ENCODE data around the gene OTUD6A.
"Not testable (repeated sequence)": the region's sequence is repeated elsewhere in the genome, so short reads cannot be mapped to it uniquely, and the experiment has no call there.

Gene OTUD6A

GRCh38 chrX:70049406-70049805 lies 12.9 kb upstream of the OTUD6A start:
- DNase-seq = no peak

- DNase-seq = peak; percentile 3 to 55
Observed at GRCh38 chrX:70049925-70050324, 12.3 kb upstream of the OTUD6A start, which contains the start of gene AWAT2. TSS of gene AWAT2 (minus strand) at chrX:70049938. CDS start at chrX:70049932, 6 bp downstream.

DNA sequence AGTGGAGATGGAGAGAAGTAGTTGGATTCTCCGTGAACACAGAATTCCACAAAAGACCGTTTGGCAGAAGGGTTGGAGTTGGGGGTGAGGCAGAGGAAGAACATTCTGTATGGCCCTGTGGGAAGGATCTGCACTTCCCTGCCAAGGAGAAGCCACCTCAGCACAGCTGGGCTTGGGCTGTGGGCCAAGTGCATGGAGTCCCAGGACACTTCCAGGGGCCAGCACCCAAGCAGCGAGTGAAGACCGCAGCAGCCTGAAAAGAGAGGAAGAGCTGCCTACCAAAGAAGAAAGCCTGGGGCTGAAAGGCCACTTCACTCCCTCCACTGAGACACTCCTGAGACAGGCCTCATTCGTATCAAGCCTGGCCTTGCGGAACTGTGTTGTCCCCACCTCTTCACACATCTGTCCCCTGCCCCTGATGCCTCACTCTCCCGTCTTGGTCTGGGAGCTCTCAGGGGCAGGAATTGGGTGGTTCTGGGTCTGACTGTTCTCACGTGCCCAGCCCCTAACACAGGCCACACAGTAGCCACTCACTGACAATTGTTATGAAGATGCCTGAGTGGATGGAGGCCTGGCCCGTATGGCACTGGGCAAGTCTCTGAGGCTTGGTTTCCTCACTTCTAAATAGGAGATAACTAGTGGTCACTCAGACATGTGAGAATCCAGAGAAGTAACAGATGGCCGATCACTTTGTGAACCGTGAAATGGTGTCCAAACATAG lies 9.2 kb upstream of the OTUD6A start:
- no peak for DNase-seq

GRCh38 chrX:70054391-70054790 lies 7.9 kb upstream of the OTUD6A start:
- DNase-seq = no peak

- DNase-seq = no peak
Observed at GRCh38 chrX:70062961-70063550, 799 bp downstream of the OTUD6A start.

- DNase-seq = no peak
Observed at GRCh38 chrX:70066646-70067045, 4.4 kb downstream of the OTUD6A start.

- DNase-seq = no peak
Observed at GRCh38 chrX:70079297-70079696, 17.0 kb downstream of the OTUD6A start.

- no peak for DNase-seq
Observed at GRCh38 chrX:70079870-70080269, 17.6 kb downstream of the OTUD6A start.

DNA sequence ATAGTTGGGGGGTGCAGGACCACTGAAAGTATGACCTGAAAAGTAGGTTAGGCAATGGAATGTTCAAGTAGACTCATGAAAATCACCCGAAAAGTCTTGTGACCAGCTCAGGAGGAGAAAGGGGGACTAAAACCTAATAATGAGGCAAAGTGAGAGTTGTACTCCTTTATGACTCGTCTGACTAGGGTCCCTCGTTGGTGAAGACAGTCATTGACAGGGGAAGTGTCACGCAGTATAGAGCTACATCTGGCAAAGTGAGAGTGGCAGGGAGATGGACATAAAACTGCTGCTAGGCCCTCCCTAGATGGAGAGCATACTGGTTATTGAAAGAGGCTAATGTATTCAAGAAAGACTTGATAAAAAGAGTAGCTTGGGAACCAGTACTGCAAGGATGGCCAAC lies 20.5 kb downstream of the OTUD6A start:
- no peak for DNase-seq

DNA sequence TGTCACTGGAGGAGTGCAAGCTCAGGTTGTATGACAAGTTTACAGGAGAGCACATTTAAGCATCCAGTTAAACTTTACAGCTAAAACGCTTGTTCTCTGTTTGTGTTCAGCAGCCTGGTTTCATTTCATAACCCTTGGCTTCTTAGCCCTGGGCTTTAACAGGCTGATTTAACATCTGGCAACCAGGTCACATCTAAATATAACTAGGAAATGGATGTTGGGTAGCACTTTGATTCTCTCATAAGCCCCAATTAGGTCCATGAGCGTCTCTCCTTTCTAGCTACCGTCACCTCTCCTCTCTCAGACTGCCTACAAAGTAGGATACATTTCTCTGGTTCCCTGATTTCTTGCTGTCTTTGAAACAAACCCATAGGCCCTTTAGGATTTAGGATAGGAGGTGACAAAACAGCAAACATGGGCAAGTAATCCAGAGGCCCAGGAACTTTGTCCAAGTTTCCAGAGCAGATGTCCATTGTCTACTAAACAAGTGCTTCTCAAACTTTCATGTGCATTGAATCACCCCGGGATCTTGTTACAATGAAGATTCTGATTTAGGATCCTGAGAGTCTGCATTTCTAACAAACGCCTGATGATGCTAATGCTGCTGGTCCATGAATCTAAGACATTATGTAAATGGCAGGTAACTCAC lies 22.5 kb downstream of the OTUD6A start:
- no peak for DNase-seq

DNA sequence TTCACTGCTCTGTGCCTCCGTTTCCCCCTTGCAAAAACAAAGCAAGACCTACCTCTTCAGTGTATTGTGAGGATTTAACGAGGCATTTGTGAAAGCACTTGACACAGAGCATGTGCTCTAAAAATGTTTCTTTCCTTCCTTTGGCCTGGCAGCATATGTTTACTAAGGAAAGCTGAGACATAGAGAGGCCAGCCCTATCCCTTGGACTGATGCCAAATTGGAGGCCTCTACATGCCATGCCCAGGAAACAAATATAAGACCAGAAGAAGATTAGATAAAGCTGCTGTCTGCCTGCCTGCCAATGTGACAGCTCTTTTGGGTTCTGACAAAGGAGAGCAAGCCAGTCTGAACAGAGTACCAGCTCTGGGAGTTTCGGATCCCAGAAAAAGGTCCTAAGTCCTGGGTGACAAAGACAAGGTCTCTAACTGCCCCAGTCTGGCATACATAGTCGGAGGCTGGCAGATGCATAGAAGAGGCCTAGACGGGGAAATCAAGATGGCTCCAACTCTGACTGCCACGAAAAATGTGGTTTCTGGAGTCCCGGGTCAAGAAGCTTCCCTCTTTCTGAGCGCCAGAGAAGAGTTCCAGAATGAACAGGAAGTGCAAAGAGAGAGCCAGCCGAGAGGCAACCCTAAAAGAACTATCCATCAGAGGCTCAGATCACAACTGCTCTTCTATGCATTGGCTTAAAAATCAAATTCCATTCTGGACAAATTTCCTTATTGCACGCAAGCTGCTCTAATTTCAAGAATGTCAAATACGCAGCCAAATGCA lies 25.8 kb downstream of the OTUD6A start:
- no peak for DNase-seq

DNA sequence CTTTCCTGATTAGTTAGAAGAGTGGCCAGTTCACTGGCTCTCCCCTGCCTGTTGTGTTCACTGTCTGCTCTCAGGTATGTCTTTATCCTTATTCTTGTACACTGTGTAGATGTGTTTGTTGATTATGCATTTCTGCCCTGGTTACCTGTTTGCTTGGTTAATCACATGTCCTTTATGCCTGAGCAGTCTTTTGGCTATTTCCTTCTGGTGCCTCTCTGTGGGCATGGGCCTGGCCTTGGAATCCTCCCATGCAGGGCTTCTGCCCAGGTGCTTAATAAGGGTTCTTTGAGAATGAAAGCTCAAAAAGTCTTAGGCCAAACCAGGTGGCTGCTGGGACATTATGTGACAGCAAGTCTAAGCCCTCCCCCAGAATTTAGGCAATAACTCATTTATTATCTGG lies 26.5 kb downstream of the OTUD6A start:
- no peak for DNase-seq

- no peak for DNase-seq
Observed at GRCh38 chrX:70089604-70090297, 27.5 kb downstream of the OTUD6A start.

DNA sequence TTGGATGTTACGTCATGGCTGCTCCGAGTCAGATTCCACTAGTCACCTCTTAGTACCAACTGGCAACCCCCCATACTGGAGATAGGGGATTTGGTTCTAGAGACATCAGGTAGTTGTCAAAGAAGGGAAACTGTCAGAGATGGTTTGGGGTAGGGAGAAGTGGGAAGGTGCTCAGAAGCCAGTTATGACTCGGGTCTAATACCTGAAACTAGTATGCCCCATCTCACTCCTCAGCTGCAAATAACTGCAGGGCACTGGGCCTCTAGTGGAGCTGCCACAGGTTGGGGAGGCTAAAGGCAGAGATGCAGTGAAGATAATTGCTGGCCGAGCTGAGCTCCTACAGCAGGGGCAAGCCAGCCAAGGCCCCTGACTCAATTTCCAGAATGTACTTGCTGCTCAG lies 30.0 kb downstream of the OTUD6A start:
- DNase-seq = no peak

DNA sequence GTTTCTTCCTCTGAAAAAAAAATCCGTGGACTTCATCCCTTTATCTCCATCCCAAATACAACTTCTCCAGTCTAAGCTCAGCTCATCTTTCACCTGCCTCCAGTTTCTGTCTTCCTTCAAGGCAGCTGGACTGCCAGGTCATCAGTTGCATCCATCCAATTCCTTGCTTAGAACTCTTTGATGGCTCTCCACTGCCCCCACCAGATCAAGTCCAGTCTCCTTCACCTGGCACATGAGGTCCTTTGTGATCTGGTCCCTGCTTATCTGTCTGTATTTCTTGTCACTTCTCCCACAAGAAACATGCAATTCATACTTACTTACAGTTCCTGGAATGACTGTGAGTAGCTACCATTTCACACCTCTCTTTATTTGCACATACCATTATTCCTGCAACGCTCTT lies 33.8 kb downstream of the OTUD6A start:
- DNase-seq = no peak

DNA sequence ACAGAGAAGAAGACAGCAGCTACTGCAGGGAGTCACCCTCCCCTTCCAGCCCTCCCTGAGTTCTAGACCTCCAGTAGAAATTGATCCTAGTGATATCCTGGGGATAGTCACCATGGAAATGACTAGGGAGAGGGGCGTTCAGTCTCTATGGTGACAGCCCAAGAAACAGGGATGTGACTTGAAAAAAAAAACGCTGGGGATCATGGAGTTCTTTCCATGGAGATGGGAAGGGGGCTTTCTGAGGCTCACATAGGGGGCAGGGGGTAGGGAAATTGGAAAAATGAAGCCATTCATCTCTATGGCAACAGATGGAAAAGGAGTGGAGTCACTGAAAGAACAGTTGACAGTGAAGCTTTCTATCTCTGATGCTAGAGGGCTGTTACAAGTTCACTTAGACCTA lies 43.0 kb downstream of the OTUD6A start:
- DNase-seq = no peak

GRCh38 chrX:70111436-70112026 lies 49.3 kb downstream of the OTUD6A start:
- not testable (repeated sequence) for DNase-seq

Data from inflammatory macrophage treated with lipopolysaccharide for 1 hour (primary cell).